ENCODE measurements around the gene GNAT1.

DNA sequence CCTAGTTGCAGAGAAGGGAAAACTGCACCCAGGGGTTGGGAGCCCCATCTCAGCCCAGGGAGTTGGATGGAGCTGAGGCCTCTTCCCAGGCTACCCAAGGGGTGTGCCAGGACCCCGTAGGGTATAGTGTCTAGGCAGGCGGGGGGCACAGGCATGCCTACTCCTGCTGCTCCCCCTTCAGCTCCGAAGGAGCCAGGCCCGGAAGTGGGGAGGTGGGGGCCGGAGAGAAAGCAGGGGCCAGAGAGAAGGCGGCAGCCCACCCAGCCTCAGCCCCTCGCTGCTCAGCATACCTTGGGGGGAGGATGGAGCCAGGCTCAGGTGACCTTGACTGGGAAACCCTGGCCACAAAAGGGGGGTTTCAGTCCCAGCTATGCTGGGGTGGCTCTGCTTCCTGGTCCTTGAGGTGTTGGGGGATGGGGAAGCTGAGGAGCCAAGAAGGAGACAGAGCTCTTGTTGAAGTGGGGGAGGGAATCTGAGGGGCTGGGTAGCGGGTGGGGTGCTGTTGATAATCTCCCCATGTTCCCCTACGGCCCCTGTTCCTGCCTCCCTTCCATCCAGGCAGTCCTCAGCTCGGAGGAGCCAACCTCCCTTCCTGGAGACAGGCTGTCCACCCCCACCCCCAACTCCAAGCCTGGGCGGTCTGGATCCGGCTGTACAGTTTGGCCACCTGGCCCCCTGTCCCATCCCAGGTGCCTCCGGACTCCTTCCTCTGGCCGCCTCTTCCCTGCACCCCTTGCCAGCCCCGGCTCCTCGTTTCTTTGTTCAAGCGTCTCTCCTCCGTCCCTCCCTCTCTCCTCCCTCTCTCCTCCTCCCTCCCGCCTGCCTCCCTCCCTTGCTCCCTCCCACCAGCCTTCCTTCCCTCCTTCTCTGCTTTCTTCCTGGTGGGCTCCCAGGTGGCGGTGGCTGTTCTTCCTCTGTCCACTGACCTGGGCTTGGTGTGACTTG, 34.6 kb upstream of the GNAT1 start:
- TF ChIP-seq GLI4 (CRISPR knock-in tag; IDR thresholded peaks at IDR 0.05; ENCODE audit: borderline replicate concordance) (no peak), BRCA1 (CRISPR knock-in tag; IDR thresholded peaks at IDR 0.05) (no peak), ETV6 (CRISPR knock-in tag; conservative IDR thresholded peaks at IDR 0.05) (no peak), PTBP1 (IDR thresholded peaks at IDR 0.05; ENCODE audit: low read depth, low read length, poor library complexity, severe bottlenecking) (no peak), ZNF331 (CRISPR knock-in tag; IDR thresholded peaks at IDR 0.05) (no peak), ZNF747 (CRISPR knock-in tag; IDR thresholded peaks at IDR 0.05; ENCODE audit: borderline replicate concordance) (no peak), RAD21 (CRISPR knock-in tag; IDR thresholded peaks at IDR 0.05) (no peak), ZNF253 (CRISPR knock-in tag; IDR thresholded peaks at IDR 0.05; ENCODE audit: borderline replicate concordance) (no peak)
- TF ChIP-seq, protein P1, sequence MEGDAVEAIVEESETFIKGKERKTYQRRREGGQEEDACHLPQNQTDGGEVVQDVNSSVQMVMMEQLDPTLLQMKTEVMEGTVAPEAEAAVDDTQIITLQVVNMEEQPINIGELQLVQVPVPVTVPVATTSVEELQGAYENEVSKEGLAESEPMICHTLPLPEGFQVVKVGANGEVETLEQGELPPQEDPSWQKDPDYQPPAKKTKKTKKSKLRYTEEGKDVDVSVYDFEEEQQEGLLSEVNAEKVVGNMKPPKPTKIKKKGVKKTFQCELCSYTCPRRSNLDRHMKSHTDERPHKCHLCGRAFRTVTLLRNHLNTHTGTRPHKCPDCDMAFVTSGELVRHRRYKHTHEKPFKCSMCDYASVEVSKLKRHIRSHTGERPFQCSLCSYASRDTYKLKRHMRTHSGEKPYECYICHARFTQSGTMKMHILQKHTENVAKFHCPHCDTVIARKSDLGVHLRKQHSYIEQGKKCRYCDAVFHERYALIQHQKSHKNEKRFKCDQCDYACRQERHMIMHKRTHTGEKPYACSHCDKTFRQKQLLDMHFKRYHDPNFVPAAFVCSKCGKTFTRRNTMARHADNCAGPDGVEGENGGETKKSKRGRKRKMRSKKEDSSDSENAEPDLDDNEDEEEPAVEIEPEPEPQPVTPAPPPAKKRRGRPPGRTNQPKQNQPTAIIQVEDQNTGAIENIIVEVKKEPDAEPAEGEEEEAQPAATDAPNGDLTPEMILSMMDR (CRISPR knock-in tag; IDR thresholded peaks at IDR 0.05) = no peak
- TF ChIP-seq, protein P2, sequence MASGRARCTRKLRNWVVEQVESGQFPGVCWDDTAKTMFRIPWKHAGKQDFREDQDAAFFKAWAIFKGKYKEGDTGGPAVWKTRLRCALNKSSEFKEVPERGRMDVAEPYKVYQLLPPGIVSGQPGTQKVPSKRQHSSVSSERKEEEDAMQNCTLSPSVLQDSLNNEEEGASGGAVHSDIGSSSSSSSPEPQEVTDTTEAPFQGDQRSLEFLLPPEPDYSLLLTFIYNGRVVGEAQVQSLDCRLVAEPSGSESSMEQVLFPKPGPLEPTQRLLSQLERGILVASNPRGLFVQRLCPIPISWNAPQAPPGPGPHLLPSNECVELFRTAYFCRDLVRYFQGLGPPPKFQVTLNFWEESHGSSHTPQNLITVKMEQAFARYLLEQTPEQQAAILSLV (CRISPR knock-in tag; IDR thresholded peaks at IDR 0.05; ENCODE audit: borderline replicate concordance) = no peak

Data from HepG2 (cell line).